ENCODE results near the gene C16orf82. TPM values are rescaled to one million over a fixed set of nuclear protein-coding genes. Genes with fewer than 3 reads are reported as not detected.

The C16orf82 gene
- total RNA-seq, 1 donor from 2014 or later, result not detected

DNA sequence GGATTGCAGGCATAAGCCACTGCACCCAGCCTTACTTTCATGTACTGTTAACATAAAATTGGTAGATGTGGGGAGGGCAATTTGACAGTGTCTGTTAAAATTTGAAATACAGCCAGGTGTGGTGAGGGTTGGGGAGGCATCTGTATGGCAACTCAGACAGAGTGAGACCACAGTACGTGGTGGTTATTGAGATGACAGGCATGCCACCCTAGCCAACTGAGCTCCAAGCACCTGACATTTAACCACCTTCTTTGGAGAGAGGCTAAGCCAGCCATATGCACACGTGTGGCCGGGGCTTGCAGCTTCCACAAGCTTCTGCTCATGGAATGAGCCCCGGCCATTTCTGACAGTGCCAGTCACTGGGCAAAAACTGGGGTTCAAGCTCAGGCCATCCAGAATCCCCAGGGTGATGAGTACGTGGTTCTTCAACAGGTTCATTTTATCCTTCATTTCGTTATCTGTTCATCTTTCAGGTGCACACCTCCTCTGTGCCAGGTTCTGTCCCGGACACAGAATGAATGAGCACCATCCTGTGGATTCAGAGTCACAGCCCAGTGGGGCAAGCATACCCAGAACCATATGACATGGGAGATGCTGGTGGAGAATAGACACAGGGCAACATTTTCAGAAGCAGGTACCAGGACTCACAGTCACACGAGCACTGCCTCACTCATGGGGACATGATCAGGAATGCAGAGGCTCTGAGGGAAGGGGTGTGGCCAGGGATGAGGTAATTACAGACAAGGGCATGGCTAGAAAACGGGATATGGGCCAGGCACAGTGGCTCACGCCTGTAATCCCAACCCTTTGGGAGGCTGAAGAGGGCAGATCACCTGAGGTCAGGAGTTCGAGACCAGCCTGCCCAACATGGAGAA is 36.2 kb downstream of the C16orf82 start:
- Mint-ChIP-seq H3K27me3 (ENCODE audit: insufficient read depth) (peaks cover 6% of the 10 kb centered on the region), H3K27ac (no peak overlapping the region), H3K4me3 (no peak overlapping the region), H3K4me1 (ENCODE audit: low read depth) (no peaks in the 10 kb centered on the region), H3K36me3 (ENCODE audit: low read depth) (no peaks in the 10 kb centered on the region), H3K9me3 (no peaks in the 10 kb centered on the region)
- intact Hi-C loops (cut with micrococcal nuclease), result no loop called here
- DNase-seq (ENCODE audit: low spot score), result no peak

DNA sequence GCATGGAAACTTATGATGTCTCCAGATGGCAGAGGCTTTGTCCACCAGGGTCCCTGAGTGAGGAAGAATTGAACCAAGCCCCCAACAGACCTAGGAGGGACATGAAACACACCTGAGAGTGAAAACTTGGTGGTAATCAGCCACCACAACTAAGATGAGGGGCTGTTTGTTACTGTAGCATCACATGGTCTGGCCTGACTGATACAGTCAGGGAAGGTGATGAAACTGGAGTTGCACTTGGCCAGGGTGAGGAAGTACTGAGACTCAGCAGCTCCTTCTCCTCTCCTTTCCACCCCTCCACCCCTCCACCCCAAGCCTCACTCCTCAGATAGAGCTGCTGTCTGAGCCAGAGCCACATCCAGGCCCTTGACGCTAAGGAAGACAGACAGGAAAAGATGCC is 37.2 kb downstream of the C16orf82 start:
- Mint-ChIP-seq H3K27ac (no peak overlapping the region), H3K9me3 (no peaks in the 10 kb centered on the region), H3K4me3 (no peak overlapping the region)

DNA sequence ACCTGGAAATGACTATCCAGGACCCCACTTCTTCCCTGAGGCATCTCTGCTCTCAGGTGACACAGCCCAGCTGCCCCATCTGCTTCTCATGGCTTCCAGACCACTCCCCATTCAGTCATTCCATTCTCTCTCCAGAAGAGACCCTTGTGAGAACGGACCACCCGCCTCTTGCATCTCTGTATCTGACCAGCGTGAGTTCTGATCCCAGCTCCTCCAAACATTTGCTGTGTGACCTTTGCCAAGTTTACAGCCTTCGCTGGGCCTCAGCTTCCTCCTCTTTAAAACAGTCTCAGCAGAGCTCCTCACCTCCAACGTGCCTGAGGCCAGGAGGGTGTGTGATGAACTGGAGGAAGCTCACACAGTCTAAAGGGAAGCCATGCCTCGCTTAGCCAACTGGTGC is 39.6 kb downstream of the C16orf82 start:
- Mint-ChIP-seq H3K27me3 (ENCODE audit: insufficient read depth) (peaks cover 6% of the 10 kb centered on the region), H3K9me3 (no peaks in the 10 kb centered on the region), H3K4me1 (ENCODE audit: low read depth) (no peaks in the 10 kb centered on the region), H3K27ac (no peak overlapping the region), H3K36me3 (ENCODE audit: low read depth) (no peaks in the 10 kb centered on the region), H3K4me3 (no peak overlapping the region)
- no peak for DNase-seq (ENCODE audit: low spot score)
- intact Hi-C loops (cut with micrococcal nuclease), result loop anchor here (5.0 kb wide), 1 partner anchor 1829 kb away; no protein-coding TSS in a partner anchor

More for the DNA sequence above, 37.2 kb downstream of the C16orf82 start:
- peaks cover 5% of the 10 kb centered on the region for H3K27me3 Mint-ChIP-seq (ENCODE audit: insufficient read depth)
- intact Hi-C loops (cut with micrococcal nuclease), result no loop called here
- H3K4me1 Mint-ChIP-seq (ENCODE audit: low read depth), result no peaks in the 10 kb centered on the region
- no peaks in the 10 kb centered on the region for H3K36me3 Mint-ChIP-seq (ENCODE audit: low read depth)
- no peak for DNase-seq (ENCODE audit: low spot score)

DNA sequence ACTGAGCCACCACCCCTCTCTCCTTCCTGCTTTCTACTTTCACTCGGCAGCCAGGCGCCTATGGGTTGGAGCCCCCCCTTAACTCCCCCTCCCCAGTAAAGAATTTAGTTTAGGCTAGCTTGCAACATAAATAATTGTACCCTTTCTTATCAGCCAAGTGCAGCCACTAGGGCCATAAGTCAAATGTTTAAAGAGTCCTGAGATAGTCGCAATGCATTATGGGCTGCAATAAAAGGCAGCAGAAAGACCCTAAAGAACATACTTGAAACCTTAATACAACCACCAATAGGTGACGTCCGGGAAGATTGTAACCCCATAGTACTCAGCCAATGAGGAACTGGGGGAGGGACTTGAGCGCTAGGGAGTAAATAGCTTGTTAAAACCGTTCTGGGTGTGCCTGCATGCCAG is 40.5 kb downstream of the C16orf82 start:
- intact Hi-C loops (cut with micrococcal nuclease), result loop anchor here (5.0 kb wide), 1 partner anchor 1830 kb away; no protein-coding TSS in a partner anchor
- no peak overlapping the region for H3K27ac Mint-ChIP-seq
- no peaks in the 10 kb centered on the region for H3K4me1 Mint-ChIP-seq (ENCODE audit: low read depth)
- no peak for DNase-seq (ENCODE audit: low spot score)
- no peak overlapping the region for H3K4me3 Mint-ChIP-seq
- H3K9me3 Mint-ChIP-seq, result no peaks in the 10 kb centered on the region
- H3K27me3 Mint-ChIP-seq (ENCODE audit: insufficient read depth), result peaks cover 6% of the 10 kb centered on the region
- H3K36me3 Mint-ChIP-seq (ENCODE audit: low read depth), result no peaks in the 10 kb centered on the region

DNA sequence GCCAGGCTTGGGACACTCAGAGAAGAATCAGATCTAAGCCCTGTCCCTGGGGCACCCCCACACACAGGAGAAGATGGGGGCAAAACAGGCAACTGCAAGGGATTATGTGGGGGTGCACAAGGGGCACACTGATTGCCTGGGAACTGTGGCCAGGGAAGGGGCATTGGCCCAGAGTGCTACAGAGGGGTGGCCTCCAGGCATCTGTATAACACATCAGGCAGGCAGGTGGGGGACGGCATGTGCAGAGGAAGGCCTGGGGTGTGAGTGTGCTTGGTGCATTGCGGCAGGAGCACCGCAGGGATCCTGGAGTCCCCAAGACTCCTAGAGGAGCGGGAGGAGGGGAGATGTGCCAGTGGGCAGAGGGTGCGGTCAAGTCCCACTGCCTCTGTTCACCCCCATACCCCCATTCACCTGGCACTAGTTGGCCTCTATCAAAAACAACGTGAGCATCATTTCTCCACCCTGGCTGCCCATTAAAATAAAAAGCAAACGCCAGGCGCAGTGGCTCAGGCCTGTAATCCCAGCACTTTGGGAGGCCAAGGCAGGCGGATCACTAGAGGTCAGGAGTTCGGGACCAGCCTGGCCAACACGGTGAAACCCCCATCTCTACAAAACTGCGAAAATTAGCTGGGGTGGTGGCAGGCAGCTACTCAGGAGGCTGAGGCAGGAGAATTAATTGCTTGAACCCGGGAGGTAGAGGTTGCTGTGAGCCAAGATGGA is 41.5 kb downstream of the C16orf82 start:
- no peak for DNase-seq (ENCODE audit: low spot score)
- no peaks in the 10 kb centered on the region for H3K36me3 Mint-ChIP-seq (ENCODE audit: low read depth)
- H3K27me3 Mint-ChIP-seq (ENCODE audit: insufficient read depth), result peaks cover 6% of the 10 kb centered on the region
- no peaks in the 10 kb centered on the region for H3K4me1 Mint-ChIP-seq (ENCODE audit: low read depth)
- H3K9me3 Mint-ChIP-seq, result no peaks in the 10 kb centered on the region
- peak overlapping the region; percentile 37 for H3K4me3 Mint-ChIP-seq
- H3K27ac Mint-ChIP-seq, result no peak overlapping the region
- intact Hi-C loops (cut with micrococcal nuclease), result loop anchor here (2.0 to 5.0 kb wide), 2 partner anchors 1831 to 1873 kb away; no protein-coding TSS in a partner anchor

DNA sequence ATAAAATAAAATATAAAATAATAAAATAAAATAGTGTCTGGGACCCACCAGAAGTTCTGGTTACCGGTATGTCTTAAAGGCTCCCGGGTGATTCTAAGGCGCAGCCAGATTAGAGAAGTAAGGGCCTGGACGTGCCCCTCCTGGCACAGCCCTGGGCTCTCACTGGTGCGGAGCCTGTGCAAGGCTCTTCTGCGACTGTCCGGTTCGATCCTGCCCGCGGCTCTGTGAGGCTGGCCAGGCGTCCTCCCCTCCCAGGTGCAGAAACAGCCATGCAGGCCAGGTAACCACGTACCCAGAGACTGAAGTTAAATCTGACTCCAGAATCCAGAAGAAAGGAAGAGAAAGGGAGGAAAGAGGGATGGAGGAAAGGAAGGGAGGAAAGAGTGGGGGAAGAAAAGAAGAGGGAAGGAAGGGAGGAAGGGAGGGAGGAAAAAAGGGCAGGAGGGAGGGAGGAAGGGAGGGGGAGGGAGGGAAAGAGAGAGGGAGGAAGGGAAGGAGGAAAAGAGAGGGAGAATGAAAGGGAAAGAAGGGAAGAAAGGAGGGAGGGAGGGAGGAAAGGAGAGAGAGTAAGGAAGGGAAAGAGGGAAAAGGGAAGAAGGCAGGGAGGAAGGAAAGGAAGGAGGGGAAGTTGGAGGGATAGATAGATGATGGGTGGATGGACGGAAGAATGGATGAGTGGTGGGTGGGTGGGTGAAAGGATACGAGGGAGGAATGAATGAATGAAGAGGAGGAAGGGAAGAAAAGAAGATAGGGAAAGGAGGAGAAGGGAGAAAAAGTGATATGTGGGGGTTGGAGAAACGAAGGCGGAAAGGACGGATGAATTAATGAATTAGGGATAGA is 42.3 kb downstream of the C16orf82 start:
- intact Hi-C loops (cut with micrococcal nuclease), result loop anchor here (1.0 to 5.0 kb wide), 3 partner anchors 1271 to 1874 kb away; no protein-coding TSS in a partner anchor
- Mint-ChIP-seq H3K9me3 (no peaks in the 10 kb centered on the region), H3K27me3 (ENCODE audit: insufficient read depth) (peaks cover 6% of the 10 kb centered on the region), H3K4me1 (ENCODE audit: low read depth) (no peaks in the 10 kb centered on the region), H3K36me3 (ENCODE audit: low read depth) (no peaks in the 10 kb centered on the region), H3K27ac (no peak overlapping the region), H3K4me3 (peak overlapping the region; percentile 64)
- DNase-seq (ENCODE audit: low spot score), result no peak

DNA sequence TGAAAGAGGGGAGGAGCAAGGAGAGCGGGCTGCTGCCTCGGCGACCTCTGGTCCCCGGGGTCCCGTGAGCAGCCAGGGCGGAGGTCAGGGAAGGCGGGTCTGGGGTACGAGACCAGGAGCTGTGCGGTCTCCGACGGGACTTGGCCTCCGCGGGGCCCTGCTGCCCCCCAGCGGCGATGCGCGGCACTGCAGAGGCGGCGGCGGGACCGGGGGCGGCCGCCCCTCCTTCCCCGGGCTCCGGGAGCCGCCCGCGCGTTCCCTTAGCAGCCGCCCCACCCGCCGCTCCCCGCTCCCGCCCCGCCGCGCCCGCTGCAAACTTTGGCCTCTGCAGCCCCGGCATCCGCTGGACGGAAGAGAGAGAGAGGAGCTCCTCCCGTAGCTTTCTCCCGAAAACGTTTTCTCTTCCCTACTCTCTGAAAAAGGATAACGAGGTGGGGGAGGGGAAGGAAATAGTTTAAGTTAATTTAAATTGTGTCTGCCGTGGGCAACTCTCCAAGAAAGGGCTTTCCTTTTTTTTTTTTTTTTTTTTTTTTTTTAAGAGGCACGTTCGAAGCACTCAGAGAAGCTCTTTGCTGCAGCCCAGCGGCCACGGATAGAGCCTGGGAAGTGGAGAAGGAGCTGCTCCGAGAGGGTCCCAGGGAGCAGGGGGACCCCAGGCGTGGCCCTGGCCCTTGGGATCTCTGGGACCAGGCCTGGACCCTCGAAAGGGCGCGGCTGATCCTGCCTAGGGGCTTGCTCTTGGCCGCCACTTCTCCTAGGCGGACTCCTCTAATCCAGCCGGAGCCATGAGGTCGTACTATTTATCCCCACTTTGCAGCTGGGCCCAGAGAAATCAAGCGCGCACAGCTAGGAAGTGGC is 43.2 kb downstream of the C16orf82 start:
- Mint-ChIP-seq H3K36me3 (ENCODE audit: low read depth) (no peaks in the 10 kb centered on the region), H3K27me3 (ENCODE audit: insufficient read depth) (peaks cover 6% of the 10 kb centered on the region), H3K4me3 (peak overlapping the region; percentile 64), H3K27ac (no peak overlapping the region), H3K4me1 (ENCODE audit: low read depth) (no peaks in the 10 kb centered on the region), H3K9me3 (no peaks in the 10 kb centered on the region)
- peak; percentile 62 for DNase-seq (ENCODE audit: low spot score)
- intact Hi-C loops (cut with micrococcal nuclease), result loop anchor here (1.0 to 5.0 kb wide), 4 partner anchors 257 to 1875 kb away; no protein-coding TSS in a partner anchor

DNA sequence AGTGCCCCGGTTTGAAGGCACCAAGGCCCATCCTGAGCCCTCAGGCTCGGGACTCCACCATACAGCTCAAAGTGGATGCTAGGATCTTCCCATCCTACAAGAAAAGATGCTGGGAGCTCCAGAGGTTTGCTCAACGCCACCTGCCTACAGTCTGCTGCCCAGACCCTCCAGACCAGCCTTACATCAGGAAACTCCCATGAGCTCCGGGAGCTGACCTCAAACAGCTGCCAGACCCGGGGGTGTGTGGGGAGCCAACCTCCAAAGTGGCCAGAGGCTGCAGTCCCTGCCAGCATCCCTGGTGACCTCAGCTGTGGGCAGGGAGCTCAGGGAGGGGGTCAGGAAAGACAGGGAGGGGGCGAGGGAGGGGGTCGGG is 43.8 kb downstream of the C16orf82 start:
- Mint-ChIP-seq H3K36me3 (ENCODE audit: low read depth) (no peaks in the 10 kb centered on the region), H3K4me3 (no peak overlapping the region), H3K9me3 (no peaks in the 10 kb centered on the region), H3K27ac (no peak overlapping the region), H3K4me1 (ENCODE audit: low read depth) (no peaks in the 10 kb centered on the region), H3K27me3 (ENCODE audit: insufficient read depth) (peaks cover 3% of the 10 kb centered on the region)
- intact Hi-C loops (cut with micrococcal nuclease), result loop anchor here (5.0 kb wide), 1 partner anchor 257 kb away; no protein-coding TSS in a partner anchor
- no peak for DNase-seq (ENCODE audit: low spot score)

DNA sequence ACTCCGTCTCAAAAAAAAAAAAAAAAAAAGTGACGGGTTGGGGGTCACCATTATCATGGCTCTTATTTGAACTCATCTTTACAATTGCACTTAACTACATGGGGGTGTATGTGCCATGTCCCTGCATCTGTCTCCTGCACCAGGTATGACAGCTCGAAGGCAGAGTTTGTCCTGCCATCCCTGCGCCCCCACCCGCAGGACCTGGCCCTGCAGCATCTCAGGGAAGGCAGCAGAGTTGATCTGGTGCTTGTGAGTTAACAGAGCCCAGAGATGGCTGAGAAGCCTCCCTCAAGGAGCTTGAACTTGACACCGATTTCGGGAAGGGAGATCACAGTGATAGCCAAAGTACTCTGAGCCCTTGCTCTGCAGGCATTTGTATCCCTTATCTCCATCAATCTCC is 44.8 kb downstream of the C16orf82 start:
- Mint-ChIP-seq H3K4me3 (no peak overlapping the region), H3K36me3 (ENCODE audit: low read depth) (no peaks in the 10 kb centered on the region), H3K27ac (no peak overlapping the region), H3K9me3 (peaks cover 6% of the 10 kb centered on the region), H3K4me1 (ENCODE audit: low read depth) (no peaks in the 10 kb centered on the region), H3K27me3 (ENCODE audit: insufficient read depth) (peaks cover 3% of the 10 kb centered on the region)
- DNase-seq (ENCODE audit: low spot score), result no peak
- intact Hi-C loops (cut with micrococcal nuclease), result loop anchor here (5.0 kb wide), 1 partner anchor 256 kb away; no protein-coding TSS in a partner anchor

DNA sequence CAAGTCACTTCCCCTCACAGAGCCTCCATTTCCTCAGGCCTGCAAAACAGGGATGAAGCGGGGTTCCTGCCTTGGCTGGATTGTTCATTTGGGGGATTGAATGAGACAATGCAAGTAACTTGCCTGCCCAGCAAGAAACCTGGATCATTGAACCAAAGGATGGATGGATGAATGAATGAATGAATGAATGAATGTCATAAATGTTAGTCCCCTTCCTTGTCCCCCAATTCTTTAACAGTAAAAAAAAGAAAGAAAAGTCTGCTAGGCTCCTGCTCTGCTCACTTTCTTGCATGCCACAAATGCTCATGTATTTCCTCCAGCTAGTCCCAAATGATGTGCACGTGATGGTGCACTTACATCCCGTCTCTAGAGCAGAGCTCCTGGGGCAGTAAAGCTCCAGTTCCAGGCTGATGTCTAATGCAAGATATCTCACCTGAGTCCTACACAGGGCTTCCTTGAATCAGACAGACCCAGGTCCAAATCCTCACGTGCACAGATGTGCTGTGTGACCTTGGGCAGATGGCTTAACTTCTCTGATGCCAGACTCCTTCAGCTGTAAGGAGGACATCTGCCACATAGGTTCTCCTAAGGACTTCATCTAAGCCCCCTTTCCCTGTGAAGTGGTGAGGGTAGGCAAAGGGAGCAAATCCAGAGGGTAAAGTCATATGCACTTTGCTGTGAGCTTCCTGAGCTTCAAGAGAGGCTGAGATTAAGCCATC is 45.5 kb downstream of the C16orf82 start:
- Mint-ChIP-seq H3K4me1 (ENCODE audit: low read depth) (no peaks in the 10 kb centered on the region), H3K27ac (no peak overlapping the region), H3K27me3 (ENCODE audit: insufficient read depth) (peaks cover 3% of the 10 kb centered on the region), H3K36me3 (ENCODE audit: low read depth) (no peaks in the 10 kb centered on the region), H3K4me3 (no peak overlapping the region), H3K9me3 (peaks cover 11% of the 10 kb centered on the region)
- intact Hi-C loops (cut with micrococcal nuclease), result loop anchor here (5.0 kb wide), 1 partner anchor 255 kb away; no protein-coding TSS in a partner anchor
- no peak for DNase-seq (ENCODE audit: low spot score)

DNA sequence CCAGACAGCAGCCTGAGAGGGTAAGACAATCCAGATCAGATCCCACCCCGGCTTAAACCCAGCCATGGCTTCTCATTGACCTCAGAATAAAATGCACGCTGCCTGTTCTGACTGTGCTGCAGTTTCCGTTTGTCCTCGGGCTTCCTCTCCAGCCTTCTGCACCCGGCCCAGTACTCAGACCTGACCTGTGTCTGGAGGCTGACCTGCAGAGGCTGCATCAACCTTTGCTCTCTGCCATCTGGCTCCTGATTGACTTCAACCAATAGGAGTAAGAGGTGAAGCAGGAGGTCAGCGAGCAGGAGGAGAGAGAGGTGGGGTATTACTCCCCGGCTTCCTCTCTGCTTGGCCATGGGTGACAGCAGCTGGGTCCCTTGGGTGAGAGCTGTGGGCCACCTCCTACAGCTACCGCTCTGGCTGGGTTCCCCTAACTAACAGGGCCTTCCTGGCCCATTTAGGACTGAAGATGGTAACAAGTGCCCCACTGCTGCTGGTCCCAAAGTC is 46.7 kb downstream of the C16orf82 start:
- Mint-ChIP-seq H3K27ac (no peak overlapping the region), H3K27me3 (ENCODE audit: insufficient read depth) (peaks cover 6% of the 10 kb centered on the region), H3K4me1 (ENCODE audit: low read depth) (no peaks in the 10 kb centered on the region), H3K36me3 (ENCODE audit: low read depth) (no peaks in the 10 kb centered on the region), H3K4me3 (no peak overlapping the region), H3K9me3 (peaks cover 14% of the 10 kb centered on the region)
- intact Hi-C loops (cut with micrococcal nuclease), result loop anchor here (5.0 kb wide), 1 partner anchor 254 kb away; no protein-coding TSS in a partner anchor
- no peak for DNase-seq (ENCODE audit: low spot score)

Measured in activated T-helper 1 cell treated with anti-CD3 and anti-CD28 coated beads, Interleukin-12 subunit alpha, Interleukin-12 subunit beta, Interleukin-2, Interleukin-4 antibody, amounts not matched to agents 30 ng/mL and 10 ng/mL and 1 ng/mL, durations not matched to agents 14 hours and 24 hours and 36 hours (primary cell).